HepG2 (cell line): ENCODE results near the gene ARL8B. TPM values are rescaled to one million over a fixed set of nuclear protein-coding genes. Genes with fewer than 3 reads are reported as not detected.

Experiments used
- ATAC-seq: fragments of 200-7000 bp; cut with Tn5 transposase; 3 replicates; pipeline ENCODE4 v1.9.1; 2020; ENCODE audit warnings: mild to moderate bottlenecking, moderate library complexity
- BruUV-seq: library from RNA; stranded (reverse); fragments of 400-500 nt; replicated peaks from 2 replicates; lab custom pipeline; 2021; lab: Mats Ljungman, UMichigan
- CTCF ChIA-PET: fragments of 300-600 bp; formaldehyde crosslinking; extraction: SDS; loops from one replicate; lab custom pipeline; 2021; ENCODE audit warnings: low total read pairs, inconsistent platforms, low intra/inter-chr PET ratio; lab: Yijun Ruan, JAX
- POLR2A ChIA-PET: fragments of 350-600 bp; sonication (Branson Sonifier 250); formaldehyde crosslinking; loops from one replicate; lab custom pipeline; 2020; ENCODE audit warnings: antibody characterized with exemption, inconsistent platforms; lab: Yijun Ruan, JAX
- DNase-seq: peaks from one replicate; pipeline ENCODE4 v3.0.0-alpha.2; 2015; ENCODE audit warnings: low spot score
- FAIRE-seq: peaks from 3 replicates; lab custom pipeline; 2011; peaks lifted over from hg19 to GRCh38; lab: Jason Lieb, UNC
- H2AFZ ChIP-seq: one replicate; pipeline ENCODE4 v1.6.1; 2011; ENCODE audit warnings: low read length, inconsistent platforms
- H3K27ac ChIP-seq: fragments of 300-600 bp; 3 replicates; pipeline ENCODE4 v1.8.0; 2011; ENCODE audit warnings: mixed run types, mild to moderate bottlenecking, mixed read lengths, low read length, inconsistent platforms; ENCODE audit not compliant: insufficient read depth; ENCODE audit errors: extremely low read length
- H3K27me3 ChIP-seq, 2 experiments: fragments of 200-600 bp in 1 of 2; 2 replicates in 1 of 2; 3 replicates in 1 of 2; pipeline versions ENCODE4 v1.6.0 to v1.8.0; 2011; ENCODE audit warnings: low read length in 2 of 2, mild to moderate bottlenecking in 2 of 2, moderate library complexity in 2 of 2, inconsistent platforms in 1 of 2; ENCODE audit not compliant: insufficient read depth in 2 of 2, control insufficient read depth in 1 of 2
- H3K36me3 ChIP-seq, 2 experiments: fragments of 200-600 bp in 1 of 2; replicated peaks in 1 of 2; 2 replicates in 1 of 2; 3 replicates in 1 of 2; pipeline versions ENCODE4 v1.5.1 to v1.8.0; 2011; ENCODE audit warnings: low read length in 2 of 2, inconsistent platforms in 1 of 2; ENCODE audit not compliant: insufficient read depth in 2 of 2, control insufficient read depth in 1 of 2
- H3K4me1 ChIP-seq: 2 replicates; pipeline ENCODE4 v1.5.1; 2012; ENCODE audit warnings: low read length, inconsistent platforms; ENCODE audit not compliant: insufficient read depth
- H3K4me2 ChIP-seq: 2 replicates; pipeline ENCODE4 v1.6.0; 2011; ENCODE audit warnings: low read depth, low read length, inconsistent platforms
- H3K4me3 ChIP-seq, 3 experiments: fragments of 200-600 bp in 1 of 3; sonication (generic), shearing (Covaris generic) in 1 of 3; replicated peaks in 1 of 3; 2 replicates each; pipeline ENCODE4 v1.5.1; 2011 to 2016; ENCODE audit warnings: low read length in 3 of 3, inconsistent platforms in 2 of 3, low read depth in 2 of 3, mild to moderate bottlenecking in 2 of 3, control low read depth in 1 of 3, mixed read lengths in 1 of 3; ENCODE audit not compliant: insufficient read depth in 1 of 3
- H3K79me2 ChIP-seq: one replicate; pipeline ENCODE4 v1.6.1; 2011; ENCODE audit warnings: low read length, inconsistent platforms; ENCODE audit not compliant: insufficient read depth
- H3K9ac ChIP-seq: 2 replicates; pipeline ENCODE4 v1.6.0; 2011; ENCODE audit warnings: mild to moderate bottlenecking, low read depth, low read length, inconsistent platforms; ENCODE audit not compliant: insufficient read depth
- H3K9me3 ChIP-seq: 2 replicates; pipeline ENCODE4 v1.5.1; 2012; ENCODE audit warnings: mild to moderate bottlenecking, low read length
- H4K20me1 ChIP-seq: 2 replicates; pipeline ENCODE4 v1.6.0; 2011; ENCODE audit warnings: inconsistent platforms, mild to moderate bottlenecking, low read length, moderate library complexity; ENCODE audit not compliant: insufficient read depth
- SP140L ChIP-seq: sonication (generic); formaldehyde crosslinking; IDR thresholded peaks from 2 replicates; pipeline ENCODE4 v1.4.0; 2020; ENCODE audit warnings: missing genetic modification reagents, borderline replicate concordance
- SP2 ChIP-seq: sonication (generic); formaldehyde crosslinking; IDR thresholded peaks from 2 replicates; pipeline ENCODE4 v1.5.1; 2020; ENCODE audit warnings: mild to moderate bottlenecking, missing genetic modification reagents
- SSRP1 ChIP-seq: IDR thresholded peaks from 2 replicates; pipeline ENCODE4 v1.6.1; 2016; ENCODE audit warnings: control low read depth
- TBP ChIP-seq: sonication (generic); formaldehyde crosslinking; IDR thresholded peaks from 2 replicates; pipeline ENCODE4 v1.5.0; 2020; ENCODE audit warnings: missing genetic modification reagents
- TEAD2 ChIP-seq: sonication (generic); formaldehyde crosslinking; IDR thresholded peaks from 2 replicates; pipeline ENCODE4 v1.9.0; 2021; ENCODE audit warnings: missing genetic modification reagents
- ZNF350 ChIP-seq: sonication (generic); formaldehyde crosslinking; IDR thresholded peaks from 2 replicates; pipeline ENCODE4 v1.4.0; 2020; ENCODE audit warnings: mild to moderate bottlenecking, low read depth, missing genetic modification reagents, borderline replicate concordance
- ZNF605 ChIP-seq: sonication (generic); formaldehyde crosslinking; IDR thresholded peaks from 2 replicates; pipeline ENCODE4 v1.8.0; 2022; ENCODE audit warnings: mild to moderate bottlenecking, missing genetic modification reagents
- WGBS: methylation state at CpG from one replicate; pipeline ENCODE4 v1.1.6; 2017; ENCODE audit warnings: low lambda C conversion rate; 5-methylcytosine and 5-hydroxymethylcytosine counted together
- in situ Hi-C: cut with HindIII; loops from 2 replicates; pipeline ENCODE4 v1.10.0; 2017; ENCODE audit warnings: low pct_unique_long_range_greater_than_20kb; ENCODE audit not compliant: extremely low pct_ligation_motif_present
- intact Hi-C: fragments of 100-400 bp; cut with micrococcal nuclease; formaldehyde crosslinking; loops from one replicate; pipeline ENCODE4 v1.10.0; 2022; ENCODE audit not compliant: unreplicated experiment
- polyA plus RNA-seq, 8 experiments: library from polyadenylated mRNA; depleted of rRNA in 3 of 8; stranded (reverse) in 7 of 8; unstranded in 1 of 8; fragments of >200 nt; fragmentation: Illumina TruSeq in 4 of 8; extraction: Trizol in 4 of 8; gene quantifications; 2 replicates each; pipeline versions ENCODE4 v1.2.1 to v1.2.3, GENCODE V29; 2011 to 2016; ENCODE audit warnings: low read depth in 4 of 8, missing spikeins in 1 of 8, mixed read lengths in 1 of 8; ENCODE audit not compliant: insufficient read depth in 1 of 8
- total RNA-seq, 5 experiments: library from RNA; depleted of rRNA; stranded (reverse); fragments of >200 nt; fragmentation: Illumina TruSeq; extraction: Trizol; gene quantifications; 2 replicates each; pipeline ENCODE4 v1.2.3, GENCODE V29; 2016; ENCODE audit warnings: low read depth in 1 of 5
- TF ChIP-seq, protein P1 (sequence below): sonication (generic); formaldehyde crosslinking; IDR thresholded peaks from 2 replicates; pipeline ENCODE4 v1.4.0; 2020; ENCODE audit warnings: missing genetic modification reagents
- TF ChIP-seq, protein P2 (sequence below): sonication (generic); formaldehyde crosslinking; IDR thresholded peaks from 2 replicates; pipeline ENCODE4 v1.5.0; 2020; ENCODE audit warnings: mild to moderate bottlenecking, missing genetic modification reagents, borderline replicate concordance
- TF ChIP-seq, protein P3 (sequence below): sonication (generic); IDR thresholded peaks from 2 replicates; pipeline ENCODE4 v1.6.1; 2016; ENCODE audit warnings: low read depth, borderline replicate concordance
- TF ChIP-seq, protein P4 (sequence below): sonication (generic); formaldehyde crosslinking; IDR thresholded peaks from 2 replicates; pipeline ENCODE4 v1.8.0; 2022; ENCODE audit warnings: missing genetic modification reagents, mild to moderate bottlenecking, borderline replicate concordance
- TF ChIP-seq, protein P5 (sequence below): sonication (generic); formaldehyde crosslinking; conservative IDR thresholded peaks from 2 replicates; pipeline ENCODE4 v1.4.0; 2020; ENCODE audit warnings: missing genetic modification reagents

The ARL8B gene
- total and polyA plus RNA-seq, 2 of the 13 experiments (the other 11 are each of a cell fraction or from before 2014, with no cell fraction given), result 23.5 to 30.4 TPM

DNA sequence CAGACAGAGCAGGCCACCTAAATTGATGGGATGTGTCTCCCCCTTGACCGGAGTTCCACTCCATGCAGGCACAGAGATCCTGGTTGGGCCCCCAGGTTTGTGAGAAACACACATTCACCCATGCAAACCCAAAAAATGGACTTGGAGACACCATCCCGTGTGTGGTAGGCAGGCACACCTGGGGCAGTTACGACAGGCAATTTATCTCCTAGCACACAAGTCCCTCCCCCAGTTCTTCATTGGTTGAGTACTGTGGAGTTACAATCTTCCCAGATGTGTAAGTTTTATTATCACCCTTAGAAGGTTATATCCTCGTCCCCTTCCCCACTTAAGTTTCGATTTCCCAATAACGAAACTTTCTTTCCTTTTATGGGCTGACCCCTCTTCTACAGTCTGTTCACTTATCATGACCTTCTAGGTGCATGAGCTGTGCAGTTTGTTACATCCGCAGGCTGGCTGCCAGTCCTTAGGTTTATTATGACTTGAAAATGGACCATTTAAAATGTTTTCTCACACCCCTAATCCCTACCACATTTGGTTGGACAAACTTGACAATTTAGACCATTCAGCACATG is 27.3 kb downstream of the ARL8B start:
- Histone ChIP-seq H3K27ac (no peak overlapping the region), H2AFZ (no peak overlapping the region), H3K9me3 (no peaks in the 10 kb centered on the region), H3K4me1 (no peaks in the 10 kb centered on the region), H3K27me3 (no peaks in the 10 kb centered on the region), H3K4me3 (no peak overlapping the region), H3K4me2 (no peak overlapping the region), H4K20me1 (peaks cover 2% of the 10 kb centered on the region; the same call in 1 of the 2 replicates), H3K79me2 (peaks cover 91% of the 10 kb centered on the region), H3K9ac (no peak overlapping the region), H3K36me3 (no peaks in the 10 kb centered on the region; a peak in 3 of 5 replicates)
- in situ Hi-C loops (no loop called here), intact Hi-C loops (no loop called here)
- WGBS, result 95% methylated on average over 6 of the region's 7 CpGs
- no peak for FAIRE-seq
- ChIA-PET POLR2A (no interaction called here), CTCF (no interaction called here)
- no peak for DNase-seq
- no peak for ATAC-seq
- TF ChIP-seq, protein P1, sequence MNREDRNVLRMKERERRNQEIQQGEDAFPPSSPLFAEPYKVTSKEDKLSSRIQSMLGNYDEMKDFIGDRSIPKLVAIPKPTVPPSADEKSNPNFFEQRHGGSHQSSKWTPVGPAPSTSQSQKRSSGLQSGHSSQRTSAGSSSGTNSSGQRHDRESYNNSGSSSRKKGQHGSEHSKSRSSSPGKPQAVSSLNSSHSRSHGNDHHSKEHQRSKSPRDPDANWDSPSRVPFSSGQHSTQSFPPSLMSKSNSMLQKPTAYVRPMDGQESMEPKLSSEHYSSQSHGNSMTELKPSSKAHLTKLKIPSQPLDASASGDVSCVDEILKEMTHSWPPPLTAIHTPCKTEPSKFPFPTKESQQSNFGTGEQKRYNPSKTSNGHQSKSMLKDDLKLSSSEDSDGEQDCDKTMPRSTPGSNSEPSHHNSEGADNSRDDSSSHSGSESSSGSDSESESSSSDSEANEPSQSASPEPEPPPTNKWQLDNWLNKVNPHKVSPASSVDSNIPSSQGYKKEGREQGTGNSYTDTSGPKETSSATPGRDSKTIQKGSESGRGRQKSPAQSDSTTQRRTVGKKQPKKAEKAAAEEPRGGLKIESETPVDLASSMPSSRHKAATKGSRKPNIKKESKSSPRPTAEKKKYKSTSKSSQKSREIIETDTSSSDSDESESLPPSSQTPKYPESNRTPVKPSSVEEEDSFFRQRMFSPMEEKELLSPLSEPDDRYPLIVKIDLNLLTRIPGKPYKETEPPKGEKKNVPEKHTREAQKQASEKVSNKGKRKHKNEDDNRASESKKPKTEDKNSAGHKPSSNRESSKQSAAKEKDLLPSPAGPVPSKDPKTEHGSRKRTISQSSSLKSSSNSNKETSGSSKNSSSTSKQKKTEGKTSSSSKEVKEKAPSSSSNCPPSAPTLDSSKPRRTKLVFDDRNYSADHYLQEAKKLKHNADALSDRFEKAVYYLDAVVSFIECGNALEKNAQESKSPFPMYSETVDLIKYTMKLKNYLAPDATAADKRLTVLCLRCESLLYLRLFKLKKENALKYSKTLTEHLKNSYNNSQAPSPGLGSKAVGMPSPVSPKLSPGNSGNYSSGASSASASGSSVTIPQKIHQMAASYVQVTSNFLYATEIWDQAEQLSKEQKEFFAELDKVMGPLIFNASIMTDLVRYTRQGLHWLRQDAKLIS (CRISPR knock-in tag), result no peak
- TF ChIP-seq SP2 (CRISPR knock-in tag) (no peak), ZNF350 (CRISPR knock-in tag) (no peak), ZNF605 (CRISPR knock-in tag) (no peak), TBP (no peak), SP140L (no peak), TEAD2 (CRISPR knock-in tag) (no peak), SSRP1 (no peak)
- TF ChIP-seq, protein P2, sequence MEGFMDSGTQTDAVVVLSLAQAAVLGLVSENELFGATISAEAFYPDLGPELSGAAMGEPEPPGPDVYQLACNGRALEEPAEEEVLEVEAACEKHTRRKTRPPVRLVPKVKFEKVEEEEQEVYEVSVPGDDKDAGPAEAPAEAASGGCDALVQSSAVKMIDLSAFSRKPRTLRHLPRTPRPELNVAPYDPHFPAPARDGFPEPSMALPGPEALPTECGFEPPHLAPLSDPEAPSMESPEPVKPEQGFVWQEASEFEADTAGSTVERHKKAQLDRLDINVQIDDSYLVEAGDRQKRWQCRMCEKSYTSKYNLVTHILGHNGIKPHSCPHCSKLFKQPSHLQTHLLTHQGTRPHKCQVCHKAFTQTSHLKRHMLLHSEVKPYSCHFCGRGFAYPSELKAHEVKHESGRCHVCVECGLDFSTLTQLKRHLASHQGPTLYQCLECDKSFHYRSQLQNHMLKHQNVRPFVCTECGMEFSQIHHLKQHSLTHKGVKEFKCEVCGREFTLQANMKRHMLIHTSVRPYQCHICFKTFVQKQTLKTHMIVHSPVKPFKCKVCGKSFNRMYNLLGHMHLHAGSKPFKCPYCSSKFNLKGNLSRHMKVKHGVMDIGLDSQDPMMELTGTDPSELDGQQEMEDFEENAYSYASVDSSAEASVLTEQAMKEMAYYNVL (CRISPR knock-in tag), result no peak
- TF ChIP-seq, protein P3, sequence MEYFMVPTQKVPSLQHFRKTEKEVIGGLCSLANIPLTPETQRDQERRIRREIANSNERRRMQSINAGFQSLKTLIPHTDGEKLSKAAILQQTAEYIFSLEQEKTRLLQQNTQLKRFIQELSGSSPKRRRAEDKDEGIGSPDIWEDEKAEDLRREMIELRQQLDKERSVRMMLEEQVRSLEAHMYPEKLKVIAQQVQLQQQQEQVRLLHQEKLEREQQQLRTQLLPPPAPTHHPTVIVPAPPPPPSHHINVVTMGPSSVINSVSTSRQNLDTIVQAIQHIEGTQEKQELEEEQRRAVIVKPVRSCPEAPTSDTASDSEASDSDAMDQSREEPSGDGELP, result no peak
- TF ChIP-seq, protein P4, sequence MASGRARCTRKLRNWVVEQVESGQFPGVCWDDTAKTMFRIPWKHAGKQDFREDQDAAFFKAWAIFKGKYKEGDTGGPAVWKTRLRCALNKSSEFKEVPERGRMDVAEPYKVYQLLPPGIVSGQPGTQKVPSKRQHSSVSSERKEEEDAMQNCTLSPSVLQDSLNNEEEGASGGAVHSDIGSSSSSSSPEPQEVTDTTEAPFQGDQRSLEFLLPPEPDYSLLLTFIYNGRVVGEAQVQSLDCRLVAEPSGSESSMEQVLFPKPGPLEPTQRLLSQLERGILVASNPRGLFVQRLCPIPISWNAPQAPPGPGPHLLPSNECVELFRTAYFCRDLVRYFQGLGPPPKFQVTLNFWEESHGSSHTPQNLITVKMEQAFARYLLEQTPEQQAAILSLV (CRISPR knock-in tag), result no peak
- TF ChIP-seq, protein P5, sequence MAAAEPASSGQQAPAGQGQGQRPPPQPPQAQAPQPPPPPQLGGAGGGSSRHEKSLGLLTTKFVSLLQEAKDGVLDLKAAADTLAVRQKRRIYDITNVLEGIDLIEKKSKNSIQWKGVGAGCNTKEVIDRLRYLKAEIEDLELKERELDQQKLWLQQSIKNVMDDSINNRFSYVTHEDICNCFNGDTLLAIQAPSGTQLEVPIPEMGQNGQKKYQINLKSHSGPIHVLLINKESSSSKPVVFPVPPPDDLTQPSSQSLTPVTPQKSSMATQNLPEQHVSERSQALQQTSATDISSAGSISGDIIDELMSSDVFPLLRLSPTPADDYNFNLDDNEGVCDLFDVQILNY (CRISPR knock-in tag), result no peak
- no TSS peak for BruUV-seq
